ACC112 (cell line): ENCODE results near the gene FAF1.

ENCODE experiments used
- H2AFZ ChIP-seq: fragments of 200-600 bp; sonication (generic); one replicate; pipeline ENCODE4 v1.6.0; 2017; ENCODE audit warnings: antibody characterized with exemption, low read length; ENCODE audit not compliant: unreplicated experiment
- H3K27ac ChIP-seq: fragments of 200-600 bp; sonication (generic); 2 replicates; pipeline ENCODE4 v1.5.1; 2014; ENCODE audit warnings: low read depth, mild to moderate bottlenecking, antibody characterized with exemption, low read length, moderate library complexity
- H3K27me3 ChIP-seq: fragments of 200-600 bp; sonication (generic); 2 replicates; pipeline ENCODE4 v1.6.1; 2014; ENCODE audit warnings: mild to moderate bottlenecking, antibody characterized with exemption, low read length, moderate library complexity, mixed read lengths; ENCODE audit not compliant: insufficient read depth
- H3K36me3 ChIP-seq: fragments of 200-600 bp; sonication (generic); 2 replicates; pipeline ENCODE4 v1.6.1; 2016; ENCODE audit warnings: mild to moderate bottlenecking, antibody characterized with exemption, low read length, moderate library complexity, mixed read lengths; ENCODE audit not compliant: insufficient read depth
- H3K4me1 ChIP-seq: fragments of 200-600 bp; sonication (generic); one replicate; pipeline ENCODE4 v1.6.1; 2016; ENCODE audit warnings: low read length, mixed read lengths; ENCODE audit not compliant: insufficient read depth, unreplicated experiment, control insufficient read depth
- H3K4me3 ChIP-seq: fragments of 200-600 bp; sonication (generic); 2 replicates; pipeline ENCODE4 v1.5.1; 2014; ENCODE audit warnings: mild to moderate bottlenecking, low read depth, low read length
- H3K79me2 ChIP-seq: fragments of 200-600 bp; sonication (generic); one replicate; pipeline ENCODE4 v1.6.0; 2016; ENCODE audit warnings: low read length; ENCODE audit not compliant: control insufficient read depth, unreplicated experiment, insufficient read depth

Gene FAF1

GRCh38 chr1:50441183-50441582, 518.9 kb downstream of the FAF1 start:
- Histone ChIP-seq H3K4me3 (no peak overlapping the region), H3K4me1 (no peaks in the 10 kb centered on the region), H2AFZ (no peak overlapping the region), H3K36me3 (no peaks in the 10 kb centered on the region), H3K79me2 (no peaks in the 10 kb centered on the region), H3K27me3 (no peaks in the 10 kb centered on the region), H3K27ac (no peak overlapping the region)

GRCh38 chr1:50438945-50439344, 521.1 kb downstream of the FAF1 start:
- Histone ChIP-seq H3K4me3 (no peak overlapping the region), H2AFZ (no peak overlapping the region), H3K27me3 (no peaks in the 10 kb centered on the region; the same call in 1 of the 2 replicates), H3K79me2 (no peaks in the 10 kb centered on the region), H3K27ac (no peak overlapping the region), H3K36me3 (no peaks in the 10 kb centered on the region), H3K4me1 (no peaks in the 10 kb centered on the region)

- H3K4me1 ChIP-seq, result no peaks in the 10 kb centered on the region
- no peak overlapping the region for H2AFZ ChIP-seq
- H3K4me3 ChIP-seq, result no peak overlapping the region
- H3K36me3 ChIP-seq, result no peaks in the 10 kb centered on the region
- peaks cover 19% of the 10 kb centered on the region for H3K27me3 ChIP-seq
- no peaks in the 10 kb centered on the region for H3K79me2 ChIP-seq
- no peak overlapping the region for H3K27ac ChIP-seq
These were observed 523.6 kb downstream of the FAF1 start for GRCh38 chr1:50436489-50436888.

GRCh38 chr1:50430010-50430405, 530.1 kb downstream of the FAF1 start:
- no peaks in the 10 kb centered on the region for H3K4me1 ChIP-seq
- peak overlapping the region; percentile 41; the same call in 1 of the 2 replicates for H3K4me3 ChIP-seq
- H3K36me3 ChIP-seq, result no peaks in the 10 kb centered on the region
- H3K27ac ChIP-seq, result no peak overlapping the region
- peaks cover 84% of the 10 kb centered on the region for H3K27me3 ChIP-seq
- H2AFZ ChIP-seq, result no peak overlapping the region
- no peaks in the 10 kb centered on the region for H3K79me2 ChIP-seq

GRCh38 chr1:50427818-50428779, 532.0 kb downstream of the FAF1 start:
- Histone ChIP-seq H3K27me3 (peaks cover 100% of the 10 kb centered on the region), H2AFZ (no peak overlapping the region), H3K4me3 (no peak overlapping the region), H3K79me2 (no peaks in the 10 kb centered on the region), H3K27ac (no peak overlapping the region), H3K4me1 (no peaks in the 10 kb centered on the region), H3K36me3 (no peaks in the 10 kb centered on the region)

- H3K4me3 ChIP-seq, result no peak overlapping the region
- peaks cover 100% of the 10 kb centered on the region for H3K27me3 ChIP-seq
These were observed 532.8 kb downstream of the FAF1 start for GRCh38 chr1:50427086-50427817.

GRCh38 chr1:50426702-50427085, 533.4 kb downstream of the FAF1 start:
- Histone ChIP-seq H3K79me2 (no peaks in the 10 kb centered on the region), H3K4me3 (no peak overlapping the region), H3K27me3 (peaks cover 100% of the 10 kb centered on the region), H3K27ac (no peak overlapping the region), H3K4me1 (no peaks in the 10 kb centered on the region), H2AFZ (no peak overlapping the region), H3K36me3 (no peaks in the 10 kb centered on the region)

More at GRCh38 chr1:50427086-50427817, 532.8 kb downstream of the FAF1 start:
- Histone ChIP-seq H3K27ac (no peak overlapping the region), H3K79me2 (no peaks in the 10 kb centered on the region), H2AFZ (no peak overlapping the region), H3K36me3 (no peaks in the 10 kb centered on the region), H3K4me1 (no peaks in the 10 kb centered on the region)

- no peak overlapping the region for H2AFZ ChIP-seq
- peaks cover 100% of the 10 kb centered on the region for H3K27me3 ChIP-seq
- no peaks in the 10 kb centered on the region for H3K36me3 ChIP-seq
- no peak overlapping the region for H3K4me3 ChIP-seq
- no peak overlapping the region for H3K27ac ChIP-seq
- no peaks in the 10 kb centered on the region for H3K79me2 ChIP-seq
- no peaks in the 10 kb centered on the region for H3K4me1 ChIP-seq
These were observed 533.9 kb downstream of the FAF1 start for GRCh38 chr1:50426108-50426700.

GRCh38 chr1:50425376-50426107, 534.5 kb downstream of the FAF1 start:
- no peak overlapping the region for H2AFZ ChIP-seq
- 0 out of 2 replicates have a peak overlapping the region, but pooled peaks have one; percentile 21 for H3K4me3 ChIP-seq
- peaks cover 100% of the 10 kb centered on the region for H3K27me3 ChIP-seq
- H3K4me1 ChIP-seq, result no peaks in the 10 kb centered on the region
- no peaks in the 10 kb centered on the region for H3K36me3 ChIP-seq
- H3K79me2 ChIP-seq, result no peaks in the 10 kb centered on the region
- H3K27ac ChIP-seq, result no peak overlapping the region

GRCh38 chr1:50424884-50425375, 535.1 kb downstream of the FAF1 start:
- 0 out of 2 replicates have a peak overlapping the region, but pooled peaks have one; percentile 63 for H3K4me3 ChIP-seq
- H3K27me3 ChIP-seq, result peaks cover 100% of the 10 kb centered on the region
- H3K27ac ChIP-seq, result no peak overlapping the region
- no peaks in the 10 kb centered on the region for H3K79me2 ChIP-seq
- no peaks in the 10 kb centered on the region for H3K36me3 ChIP-seq
- H2AFZ ChIP-seq, result no peak overlapping the region
- no peaks in the 10 kb centered on the region for H3K4me1 ChIP-seq
